Left ventricle myocardium inferior (tissue), 1 donor: ENCODE results near the gene DMC1. TPM values are rescaled to one million over a fixed set of nuclear protein-coding genes. Genes with fewer than 3 reads are reported as not detected.

Experiments used
- DNase-seq: peaks from one replicate; pipeline ENCODE4 v3.0.0-alpha.2; 2020
- H3K27ac ChIP-seq: fragments of 200-600 bp; replicated peaks from 2 replicates; pipeline ENCODE4 v1.8.0; 2021
- H3K27me3 ChIP-seq: fragments of 200-600 bp; 2 replicates; pipeline ENCODE4 v1.8.0; 2021; ENCODE audit warnings: low read depth
- H3K36me3 ChIP-seq: fragments of 200-600 bp; 2 replicates; pipeline ENCODE4 v1.8.0; 2021
- H3K4me1 ChIP-seq: fragments of 200-600 bp; 2 replicates; pipeline ENCODE4 v1.8.0; 2021
- H3K4me3 ChIP-seq: fragments of 200-600 bp; 2 replicates; pipeline ENCODE4 v1.8.0; 2021; ENCODE audit warnings: mild to moderate bottlenecking, moderate library complexity
- H3K9me3 ChIP-seq: fragments of 200-600 bp; replicated peaks from 2 replicates; pipeline ENCODE4 v1.8.0; 2021
- CTCF ChIP-seq: fragments of 200-600 bp; IDR thresholded peaks from 2 replicates; pipeline ENCODE4 v1.8.0; 2021; ENCODE audit warnings: antibody characterized with exemption, mild to moderate bottlenecking, borderline replicate concordance
- intact Hi-C: fragments of 100-400 bp; cut with micrococcal nuclease; formaldehyde crosslinking; loops from one replicate; pipeline ENCODE4 v1.11.0; 2022
- total RNA-seq: library from RNA; stranded (reverse); fragmentation: NEBNext Ultra II Directional; extraction: Animal tissue kit (Norgen Biotek cat#: 25700); gene quantifications from one replicate; pipeline ENCODE4 v1.2.1, GENCODE V29; 2021
- donor health status: DM: no; HTN: yes; CAD: no; lungs with severe emphysema.

DMC1 gene
- total RNA-seq, 1 donor from 2014 or later, result 1.0 TPM

- intact Hi-C loops, result no loop called here
- no peaks in the 10 kb centered on the region for H3K27me3 ChIP-seq
- no peaks in the 10 kb centered on the region for H3K36me3 ChIP-seq
Measured at GRCh38 chr22:38565441-38565840, 4.5 kb downstream of the DMC1 start.

GRCh38 chr22:38564669-38565068 is 5.3 kb downstream of the DMC1 start:
- H3K27ac ChIP-seq, result no peak overlapping the region
- no peaks in the 10 kb centered on the region for H3K36me3 ChIP-seq
- intact Hi-C loops, result no loop called here
- no peak for DNase-seq
- no peaks in the 10 kb centered on the region for H3K9me3 ChIP-seq
- H3K4me1 ChIP-seq, result peaks cover 6% of the 10 kb centered on the region
- no peaks in the 10 kb centered on the region for H3K27me3 ChIP-seq
- H3K4me3 ChIP-seq, result no peak overlapping the region
- TF ChIP-seq CTCF, result no peak

More at GRCh38 chr22:38565441-38565840, 4.5 kb downstream of the DMC1 start:
- no peaks in the 10 kb centered on the region for H3K9me3 ChIP-seq
- H3K27ac ChIP-seq, result no peak overlapping the region
- no peak for DNase-seq
- H3K4me1 ChIP-seq, result peaks cover 11% of the 10 kb centered on the region
- no peak overlapping the region for H3K4me3 ChIP-seq
- TF ChIP-seq CTCF, result no peak

GRCh38 chr22:38554281-38554680 is 15.7 kb downstream of the DMC1 start:
- H3K36me3 ChIP-seq, result no peaks in the 10 kb centered on the region
- no peak overlapping the region for H3K27ac ChIP-seq
- intact Hi-C loops, result no loop called here
- no peak overlapping the region for H3K4me3 ChIP-seq
- TF ChIP-seq CTCF, result no peak
- no peaks in the 10 kb centered on the region for H3K9me3 ChIP-seq
- DNase-seq, result no peak
- no peaks in the 10 kb centered on the region for H3K27me3 ChIP-seq
- no peaks in the 10 kb centered on the region for H3K4me1 ChIP-seq

- H3K27me3 ChIP-seq, result no peaks in the 10 kb centered on the region
- no peak for TF ChIP-seq CTCF
- H3K36me3 ChIP-seq, result no peaks in the 10 kb centered on the region
- intact Hi-C loops, result no loop called here
- no peaks in the 10 kb centered on the region for H3K4me1 ChIP-seq
- peaks cover 2% of the 10 kb centered on the region for H3K9me3 ChIP-seq
- no peak for DNase-seq
- no peak overlapping the region for H3K4me3 ChIP-seq
- no peak overlapping the region for H3K27ac ChIP-seq
Measured at GRCh38 chr22:38549101-38549894, 20.7 kb downstream of the DMC1 start.

- Histone ChIP-seq H3K9me3 (peaks cover 16% of the 10 kb centered on the region), H3K27ac (no peak overlapping the region), H3K36me3 (no peaks in the 10 kb centered on the region), H3K4me1 (no peaks in the 10 kb centered on the region), H3K4me3 (no peak overlapping the region), H3K27me3 (no peaks in the 10 kb centered on the region)
- no peak for DNase-seq
- intact Hi-C loops, result no loop called here
- TF ChIP-seq CTCF, result no peak
Measured at GRCh38 chr22:38540701-38541100, 29.3 kb downstream of the DMC1 start.
